ENCODE data around the gene ATOH8. TPM values are rescaled to one million over a fixed set of nuclear protein-coding genes. Genes with fewer than 3 reads are reported as not detected.
"Not testable (repeated sequence)": the region's sequence is repeated elsewhere in the genome, so short reads cannot be mapped to it uniquely, and the experiment has no call there.

ATOH8 gene
- 14.2 TPM for total RNA-seq (ENCODE audit: insufficient read depth, low replicate concordance)

GRCh38 chr2:85753525-85754312 is at the start of gene ATOH8:
Gene ATOH8 (plus strand): TSS chr2:85753991. CDS start chr2:85754190, 199 bp downstream.
- peak; percentile 72 for DNase-seq (ENCODE audit: low spot score)

- no peak for DNase-seq (ENCODE audit: low spot score)
Observed at GRCh38 chr2:85704038-85704437, 49.8 kb upstream of the ATOH8 start.

GRCh38 chr2:85704800-85705679 is 48.8 kb upstream of the ATOH8 start:
- no peak for DNase-seq (ENCODE audit: low spot score)

GRCh38 chr2:85705680-85706039 is 48.1 kb upstream of the ATOH8 start:
- peak; percentile 33 for DNase-seq (ENCODE audit: low spot score)

GRCh38 chr2:85706063-85706462 is 47.7 kb upstream of the ATOH8 start:
- no peak for DNase-seq (ENCODE audit: low spot score)

GRCh38 chr2:85706599-85707296 is 47.0 kb upstream of the ATOH8 start:
- no peak for DNase-seq (ENCODE audit: low spot score)

- peak; percentile 85 for DNase-seq (ENCODE audit: low spot score)
Observed at GRCh38 chr2:85707304-85707703, 46.5 kb upstream of the ATOH8 start.

GRCh38 chr2:85708641-85709040 is 45.1 kb upstream of the ATOH8 start:
- DNase-seq (ENCODE audit: low spot score): no peak

- DNase-seq (ENCODE audit: low spot score): peak; percentile 68
Observed at GRCh38 chr2:85709401-85709811, 44.4 kb upstream of the ATOH8 start.

- no peak for DNase-seq (ENCODE audit: low spot score)
Observed at GRCh38 chr2:85710687-85711577, 42.9 kb upstream of the ATOH8 start.

GRCh38 chr2:85711578-85712060 is 42.2 kb upstream of the ATOH8 start:
- no peak for DNase-seq (ENCODE audit: low spot score)

- DNase-seq (ENCODE audit: low spot score): peak; percentile 35
Observed at GRCh38 chr2:85712336-85712735, 41.5 kb upstream of the ATOH8 start.

GRCh38 chr2:85712849-85713612 is 40.8 kb upstream of the ATOH8 start:
- no peak for DNase-seq (ENCODE audit: low spot score)

- no peak for DNase-seq (ENCODE audit: low spot score)
Observed at GRCh38 chr2:85713836-85714235, 40.0 kb upstream of the ATOH8 start.

- DNase-seq (ENCODE audit: low spot score): not testable (repeated sequence)
Observed at GRCh38 chr2:85714421-85714820, 39.4 kb upstream of the ATOH8 start.

- no peak for DNase-seq (ENCODE audit: low spot score)
Observed at GRCh38 chr2:85714841-85715240, 39.0 kb upstream of the ATOH8 start.

- no peak for DNase-seq (ENCODE audit: low spot score)
Observed at GRCh38 chr2:85716346-85716914, 37.4 kb upstream of the ATOH8 start.

GRCh38 chr2:85717308-85718008 is 36.3 kb upstream of the ATOH8 start:
- DNase-seq (ENCODE audit: low spot score): no peak

- DNase-seq (ENCODE audit: low spot score): no peak
Observed at GRCh38 chr2:85718009-85718391, 35.8 kb upstream of the ATOH8 start.
